ENCODE measurements around the gene ECD. TPM values are rescaled to one million over a fixed set of nuclear protein-coding genes. Genes with fewer than 3 reads are reported as not detected.
A peak's percentile ranks its signal among the peaks of the same experiment; 100 is the strongest.

ECD gene
- total and polyA plus RNA-seq, 12 donors = 6.4 to 40.7 (median 28.3) TPM

DNA sequence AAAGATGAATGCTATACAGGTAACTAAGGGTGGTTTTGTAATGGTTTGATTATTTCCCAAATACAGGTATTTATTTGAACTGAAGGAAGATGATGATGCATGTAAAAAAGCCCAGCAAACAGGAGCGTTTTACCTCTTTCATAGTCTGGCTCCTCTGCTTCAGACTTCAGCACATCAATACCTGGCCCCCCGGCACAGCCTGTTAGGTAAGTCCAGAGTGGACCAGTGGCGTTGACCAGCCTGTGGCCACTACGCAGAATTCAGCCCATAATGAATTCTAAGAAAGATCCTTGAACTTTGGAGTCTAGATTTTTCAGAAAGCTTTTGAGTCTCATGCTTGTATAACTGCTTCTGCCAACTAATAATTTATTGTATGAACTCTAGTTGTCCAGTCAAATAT, 47.9 kb downstream of the ECD start:
- no peak overlapping the region for H3K4me3 ChIP-seq
- peak in 3 of 7 donors; percentile 27 to 55 (median 27) for DNase-seq
- no peaks in the 10 kb centered on the region for H3K27me3 ChIP-seq
- TF ChIP-seq POLR2A (IDR thresholded peaks at IDR 0.05) = no peak
- TF ChIP-seq, protein P1, sequence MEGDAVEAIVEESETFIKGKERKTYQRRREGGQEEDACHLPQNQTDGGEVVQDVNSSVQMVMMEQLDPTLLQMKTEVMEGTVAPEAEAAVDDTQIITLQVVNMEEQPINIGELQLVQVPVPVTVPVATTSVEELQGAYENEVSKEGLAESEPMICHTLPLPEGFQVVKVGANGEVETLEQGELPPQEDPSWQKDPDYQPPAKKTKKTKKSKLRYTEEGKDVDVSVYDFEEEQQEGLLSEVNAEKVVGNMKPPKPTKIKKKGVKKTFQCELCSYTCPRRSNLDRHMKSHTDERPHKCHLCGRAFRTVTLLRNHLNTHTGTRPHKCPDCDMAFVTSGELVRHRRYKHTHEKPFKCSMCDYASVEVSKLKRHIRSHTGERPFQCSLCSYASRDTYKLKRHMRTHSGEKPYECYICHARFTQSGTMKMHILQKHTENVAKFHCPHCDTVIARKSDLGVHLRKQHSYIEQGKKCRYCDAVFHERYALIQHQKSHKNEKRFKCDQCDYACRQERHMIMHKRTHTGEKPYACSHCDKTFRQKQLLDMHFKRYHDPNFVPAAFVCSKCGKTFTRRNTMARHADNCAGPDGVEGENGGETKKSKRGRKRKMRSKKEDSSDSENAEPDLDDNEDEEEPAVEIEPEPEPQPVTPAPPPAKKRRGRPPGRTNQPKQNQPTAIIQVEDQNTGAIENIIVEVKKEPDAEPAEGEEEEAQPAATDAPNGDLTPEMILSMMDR (IDR thresholded peaks at IDR 0.05) = no peak
- no peaks in the 10 kb centered on the region for H3K9me3 ChIP-seq (replicated peaks in 1 of 3)
- peak overlapping the region; percentile 0 to 72 (median 46) for H3K27ac ChIP-seq
- peaks cover 7 to 18% of the 10 kb centered on the region in 2 donors for H3K4me1 ChIP-seq (replicated peaks in 1 of 2)
- 59 to 67% (median 59%) methylated on average over 3 to 4 of the region's 4 CpGs for WGBS, 4 donors
- intact Hi-C loops (cut with DNase I) = no loop called here
- H3K36me3 ChIP-seq (replicated peaks in 1 of 2) = no peaks in the 10 kb centered on the region

DNA sequence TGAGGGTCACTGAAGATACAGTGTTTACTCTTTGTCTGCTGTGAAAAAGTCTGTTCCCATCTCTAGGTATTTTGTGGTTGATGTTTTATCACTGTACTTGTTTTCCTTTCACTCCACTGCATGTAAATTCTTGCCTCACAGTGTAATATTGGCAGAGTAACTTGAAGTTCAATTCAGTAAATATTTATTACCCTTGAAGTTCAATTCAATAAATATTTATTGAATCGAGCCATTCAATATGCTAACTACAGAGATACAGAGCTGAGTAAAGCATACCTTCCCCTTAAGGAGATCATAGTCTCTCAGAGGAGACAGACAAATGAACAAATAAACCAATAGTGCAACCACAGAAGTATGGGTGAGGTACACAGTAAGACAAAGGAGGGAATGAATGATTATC, 48.4 kb downstream of the ECD start:
- Histone ChIP-seq H3K27ac (peak overlapping the region in 4 of 5 donors; percentile 42 to 72 (median 56)), H3K4me3 (no peak overlapping the region), H3K27me3 (no peaks in the 10 kb centered on the region), H3K36me3 (replicated peaks in 1 of 2) (no peaks in the 10 kb centered on the region), H3K4me1 (replicated peaks in 1 of 2) (peaks cover 7 to 18% of the 10 kb centered on the region in 2 donors), H3K9me3 (replicated peaks in 1 of 3) (no peaks in the 10 kb centered on the region)
- TF ChIP-seq, protein P1 (IDR thresholded peaks at IDR 0.05) = no peak
- TF ChIP-seq POLR2A (IDR thresholded peaks at IDR 0.05) = no peak
- intact Hi-C loops (cut with DNase I) = no loop called here
- 83 to 94% (median 89%) methylated on average over 1 of the region's 1 CpG for WGBS, 4 donors
- no peak for DNase-seq

DNA sequence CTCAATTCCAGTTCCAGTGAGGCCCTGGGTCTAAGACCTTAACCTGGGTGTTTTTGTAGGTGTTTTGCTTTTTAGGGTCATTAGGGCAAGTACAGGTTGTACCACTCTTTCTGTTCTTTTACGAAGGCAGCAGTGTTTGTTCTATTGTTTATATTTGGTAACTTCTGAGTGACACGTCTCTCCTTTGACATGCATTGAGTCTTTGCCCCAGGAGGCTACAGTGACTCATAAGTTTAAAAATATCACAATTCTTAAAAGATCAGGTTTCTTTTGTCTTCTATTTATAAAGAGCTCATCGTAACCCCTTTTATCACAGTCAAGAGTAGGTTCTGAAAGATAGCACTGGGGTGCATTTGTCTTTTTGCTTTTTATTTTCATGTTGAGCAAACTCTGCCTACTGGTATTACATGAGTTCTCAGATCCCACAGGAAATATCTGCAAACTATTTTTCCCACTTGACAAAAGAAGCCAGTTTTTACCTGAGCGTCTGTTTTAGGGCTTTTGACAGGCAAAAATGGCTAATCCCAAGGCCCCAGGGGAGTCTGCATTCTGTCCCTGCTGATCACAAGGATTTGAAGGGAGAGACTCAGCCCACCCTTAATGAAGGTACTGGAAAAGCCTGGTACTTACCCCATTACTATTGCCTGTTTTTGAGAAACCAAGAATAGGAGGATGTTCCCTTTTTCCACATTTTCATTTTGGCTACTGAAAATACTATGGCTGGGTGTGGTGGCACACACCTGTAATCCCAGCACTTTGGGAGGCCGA, 49.6 kb downstream of the ECD start:
- Histone ChIP-seq H3K9me3 (replicated peaks in 1 of 3) (no peaks in the 10 kb centered on the region), H3K4me3 (no peak overlapping the region), H3K4me1 (replicated peaks in 1 of 2) (peaks cover 17 to 28% of the 10 kb centered on the region in 2 donors), H3K27me3 (no peaks in the 10 kb centered on the region), H3K36me3 (replicated peaks in 1 of 2) (no peaks in the 10 kb centered on the region), H3K27ac (peak overlapping the region in 4 of 5 donors; percentile 24 to 62 (median 30))
- WGBS, 4 donors = 41 to 49% (median 48%) methylated on average over 5 of the region's 5 CpGs
- no peak for DNase-seq
- intact Hi-C loops (cut with DNase I) = no loop called here
- TF ChIP-seq, protein P1 (IDR thresholded peaks at IDR 0.05) = no peak
- TF ChIP-seq POLR2A (IDR thresholded peaks at IDR 0.05) = peak in 1 of 2 donors; percentile 39

DNA sequence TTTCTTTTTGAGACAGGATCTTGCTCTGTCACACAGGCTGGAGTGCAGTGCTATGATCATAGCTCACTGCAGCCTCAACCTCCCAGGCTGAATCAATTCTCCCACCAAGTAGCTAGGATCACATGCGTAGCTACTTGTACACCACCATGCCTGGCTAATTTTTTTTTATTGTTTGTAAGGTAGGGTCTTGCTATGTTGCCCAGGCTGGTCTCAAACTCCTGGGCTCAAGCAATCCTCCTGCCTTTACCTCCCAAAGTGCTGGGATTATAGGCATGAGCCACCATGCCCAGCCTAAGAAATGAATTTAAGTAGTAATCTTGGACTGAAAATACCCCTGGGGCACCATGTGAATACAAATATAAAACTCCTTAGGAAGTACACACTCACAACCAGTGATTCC, 51.8 kb downstream of the ECD start:
- no peak for DNase-seq
- Histone ChIP-seq H3K27me3 (no peaks in the 10 kb centered on the region), H3K4me3 (no peak overlapping the region), H3K36me3 (replicated peaks in 1 of 2) (no peaks in the 10 kb centered on the region), H3K9me3 (replicated peaks in 1 of 3) (no peaks in the 10 kb centered on the region), H3K4me1 (replicated peaks in 1 of 2) (peaks cover 22 to 30% of the 10 kb centered on the region in 2 donors), H3K27ac (no peak overlapping the region)
- TF ChIP-seq POLR2A (IDR thresholded peaks at IDR 0.05) = no peak
- TF ChIP-seq, protein P1 (IDR thresholded peaks at IDR 0.05) = no peak
- WGBS, 4 donors = 89 to 100% (median 97%) methylated on average over 1 of the region's 1 CpG
- intact Hi-C loops (cut with DNase I) = no loop called here
